HL-60/S4 treated with phorbol 12-myristate 13-acetate at 8.2 ng/mL for 4 days and 3 days (cell line): Measurements from ENCODE around the gene MRPL28.
"Not testable (repeated sequence)": the region's sequence is repeated elsewhere in the genome, so short reads cannot be mapped to it uniquely, and the experiment has no call there.

ENCODE experiments used
- in situ Hi-C: fragments of 300-500 bp; cut with MboI; formaldehyde crosslinking; loops from 2 replicates; pipeline ENCODE4 v1.15.0; 2022; ENCODE audit warnings: low sequenced_read_pairs

Gene MRPL28

DNA sequence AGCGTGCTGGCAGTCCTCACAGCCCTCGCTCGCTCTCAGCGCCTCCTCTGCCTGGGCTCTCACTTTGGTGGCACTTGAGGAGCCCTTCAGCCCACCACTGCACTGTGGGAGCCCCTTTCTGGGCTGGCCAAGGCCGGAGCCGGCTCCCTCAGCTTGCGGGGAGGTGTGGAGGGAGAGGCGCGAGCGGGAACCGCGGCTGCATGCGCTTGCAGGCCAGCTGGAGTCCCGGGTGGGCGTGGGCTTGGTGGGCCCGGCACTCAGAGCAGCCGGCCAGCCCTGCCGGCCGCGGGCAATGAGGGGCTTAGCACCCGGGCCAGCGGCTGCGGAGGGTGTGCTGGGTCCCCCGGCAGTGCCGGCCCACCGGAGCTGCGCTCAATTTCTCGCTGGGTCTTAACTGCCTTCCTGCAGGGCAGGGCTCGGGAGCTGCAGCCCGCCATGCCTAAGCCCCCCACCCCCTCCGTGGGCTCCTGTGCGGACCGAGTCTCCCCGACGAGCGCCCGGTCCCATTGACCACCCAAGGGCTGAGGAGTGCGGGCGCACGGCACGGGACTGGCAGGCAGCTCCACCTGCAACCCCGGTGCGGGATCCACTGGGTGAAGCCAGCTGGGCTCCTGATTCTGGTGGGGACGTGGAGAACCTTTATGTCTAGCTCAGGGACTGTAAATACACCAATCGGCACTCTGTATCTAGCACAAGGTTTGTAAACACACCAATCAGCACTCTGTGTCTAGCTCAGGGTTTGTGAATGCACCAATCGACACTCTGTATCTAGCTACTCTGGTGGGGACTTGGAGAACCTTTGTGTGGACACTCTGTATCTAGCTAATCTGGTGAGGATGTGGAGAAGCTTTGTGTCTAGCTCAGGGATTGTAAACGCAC, 29.0 kb downstream of the MRPL28 start:
- in situ Hi-C loops = not testable (repeated sequence)

DNA sequence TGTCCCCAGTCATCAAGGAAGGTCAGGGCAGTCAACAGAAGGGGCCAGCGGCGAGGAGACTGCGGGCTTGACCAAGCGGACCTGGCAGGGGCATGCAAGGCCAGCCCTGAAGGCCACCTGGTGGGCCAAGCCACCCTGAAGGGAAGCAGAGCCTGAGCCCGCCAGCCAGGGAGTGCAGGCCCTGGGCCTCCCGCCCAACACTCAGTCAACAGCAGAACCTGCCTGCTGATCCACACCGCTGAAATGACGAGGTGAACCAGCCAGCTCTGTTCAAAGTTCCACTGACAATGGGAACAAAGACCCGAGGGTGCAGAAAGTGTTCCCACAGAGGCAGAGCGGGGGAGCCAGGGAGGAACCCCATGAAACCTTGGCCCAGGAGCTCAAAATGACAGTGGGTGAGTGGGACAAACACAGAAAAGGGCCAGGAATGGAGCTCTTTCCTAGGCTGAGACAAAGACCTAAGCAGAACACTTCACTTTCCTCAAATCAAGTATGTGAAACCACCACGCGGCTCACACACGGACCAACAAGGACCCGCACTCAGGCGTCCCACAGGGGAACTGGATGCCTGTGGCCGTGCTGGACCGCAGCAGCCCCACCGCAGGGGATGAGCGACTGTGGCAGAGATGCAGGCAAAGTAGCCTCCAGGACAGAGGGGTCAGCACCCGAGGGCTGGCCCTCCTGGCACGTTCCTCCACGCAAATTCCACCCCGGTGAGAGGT, 29.8 kb downstream of the MRPL28 start:
- in situ Hi-C loops = no loop called here

- in situ Hi-C loops = no loop called here
Observed at GRCh38 chr16:339680-340079, 30.7 kb downstream of the MRPL28 start.

- in situ Hi-C loops = no loop called here
Observed at GRCh38 chr16:337975-338575, 32.3 kb downstream of the MRPL28 start.

GRCh38 chr16:337437-337836, 32.9 kb downstream of the MRPL28 start:
- in situ Hi-C loops = no loop called here

DNA sequence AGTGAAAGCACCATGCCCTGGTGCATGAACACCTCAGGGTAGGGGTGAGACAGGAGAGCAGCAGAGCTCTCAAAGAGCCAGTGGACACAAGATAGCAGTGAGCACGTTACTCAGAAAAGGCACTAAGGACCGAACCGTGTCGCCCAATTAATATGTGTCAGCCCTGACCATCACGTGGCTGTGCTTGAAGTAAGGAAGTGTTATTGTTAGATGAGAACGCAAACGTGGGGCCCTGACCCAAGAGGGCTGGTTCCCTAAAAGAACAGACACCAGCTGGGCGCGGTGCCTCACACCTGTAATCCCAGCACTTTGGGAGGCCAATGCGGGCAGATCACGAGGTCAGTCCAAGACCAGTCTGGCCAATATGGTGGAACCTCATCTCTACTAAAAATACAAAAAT, 34.1 kb downstream of the MRPL28 start:
- in situ Hi-C loops = no loop called here

DNA sequence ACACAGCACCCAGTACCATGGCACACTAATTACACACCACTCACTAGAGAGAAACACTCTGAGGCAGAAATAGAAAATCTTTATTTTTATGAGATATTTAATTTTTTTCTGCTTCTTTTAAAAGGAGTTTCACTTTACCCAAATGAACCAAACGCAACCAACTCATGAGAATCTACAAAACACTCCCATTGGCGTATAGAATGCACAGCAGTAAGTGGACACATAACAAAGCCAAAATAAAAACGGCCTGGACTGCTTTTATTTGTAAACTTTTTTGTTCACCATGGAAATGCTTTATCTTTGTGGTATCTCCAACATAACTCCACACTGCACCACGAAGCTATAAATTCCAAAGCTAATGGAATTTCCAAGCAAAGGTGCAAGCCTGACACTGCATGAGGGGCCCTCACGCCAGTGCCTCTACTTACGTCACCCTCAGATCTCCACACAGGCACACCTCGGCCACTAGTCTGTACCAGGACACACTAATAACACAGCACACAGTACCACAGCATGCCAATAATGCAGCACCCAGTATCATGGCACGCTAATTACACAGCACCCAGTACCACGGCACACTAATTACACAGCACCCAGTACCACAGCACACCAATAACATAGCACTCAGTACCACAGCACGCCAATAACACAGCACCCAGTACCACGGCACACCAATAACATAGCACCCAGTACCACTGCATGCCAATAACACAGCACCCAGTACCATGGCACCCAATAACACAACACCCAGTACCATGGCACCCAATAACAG, 35.3 kb downstream of the MRPL28 start:
- in situ Hi-C loops = not testable (repeated sequence)

DNA sequence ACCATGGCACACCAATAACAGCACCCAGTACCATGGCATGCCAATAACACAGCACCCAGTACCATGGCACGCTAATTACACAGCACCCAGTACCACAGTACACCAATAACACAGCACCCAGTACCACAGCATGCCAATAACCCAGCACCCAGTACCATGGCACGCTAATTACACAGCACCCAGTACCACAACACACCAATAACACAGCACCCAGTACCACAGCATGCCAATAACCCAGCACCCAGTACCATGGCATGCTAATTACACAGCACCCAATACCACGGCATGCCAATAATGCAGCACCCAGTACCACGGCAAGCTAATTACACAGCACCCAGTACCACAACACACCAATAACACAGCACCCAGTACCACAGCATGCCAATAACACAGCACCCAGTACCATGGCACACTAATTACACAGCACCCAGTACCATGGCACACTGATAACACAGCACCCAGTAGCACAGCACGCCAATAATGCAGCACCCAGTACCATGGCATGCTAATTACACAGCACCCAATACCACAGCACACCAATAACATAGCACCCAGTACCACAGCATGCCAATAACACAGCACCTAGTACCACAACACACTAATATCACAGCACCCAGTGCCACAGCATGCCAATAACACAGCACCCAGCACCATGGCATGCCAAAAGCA, 36.0 kb downstream of the MRPL28 start:
- in situ Hi-C loops = not testable (repeated sequence)

GRCh38 chr16:333406-334094, 36.8 kb downstream of the MRPL28 start:
- in situ Hi-C loops = no loop called here

DNA sequence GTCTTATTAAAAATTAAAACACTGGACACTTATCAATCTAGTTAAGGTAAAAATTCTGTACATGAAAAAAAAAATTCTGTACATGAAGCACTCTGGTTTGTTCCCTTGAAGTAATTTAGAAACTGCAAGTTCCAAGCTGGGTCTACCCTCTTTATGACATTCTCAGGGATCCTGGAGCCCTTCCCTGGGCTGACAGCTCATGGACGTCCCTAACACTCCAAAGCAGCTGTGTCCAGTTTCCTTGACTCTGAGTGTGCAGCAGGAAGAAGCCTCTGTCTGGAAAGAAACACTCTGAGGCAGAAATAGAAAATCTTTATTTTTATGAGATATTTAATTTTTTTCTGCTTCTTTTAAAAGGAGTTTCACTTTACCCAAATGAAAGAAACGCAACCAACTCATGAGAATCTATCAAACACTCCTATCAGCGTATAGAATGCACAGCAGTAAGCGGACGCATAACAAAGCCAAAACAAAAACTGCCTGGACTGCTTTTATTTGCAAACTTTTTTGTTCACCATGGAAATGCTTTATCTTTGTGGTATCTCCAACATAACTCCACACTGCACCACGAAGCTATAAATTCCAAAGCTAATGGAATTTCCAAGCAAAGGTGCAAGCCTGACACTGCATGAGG, 39.0 kb downstream of the MRPL28 start:
- in situ Hi-C loops = not testable (repeated sequence)

GRCh38 chr16:330741-331140, 39.6 kb downstream of the MRPL28 start:
- in situ Hi-C loops = no loop called here

DNA sequence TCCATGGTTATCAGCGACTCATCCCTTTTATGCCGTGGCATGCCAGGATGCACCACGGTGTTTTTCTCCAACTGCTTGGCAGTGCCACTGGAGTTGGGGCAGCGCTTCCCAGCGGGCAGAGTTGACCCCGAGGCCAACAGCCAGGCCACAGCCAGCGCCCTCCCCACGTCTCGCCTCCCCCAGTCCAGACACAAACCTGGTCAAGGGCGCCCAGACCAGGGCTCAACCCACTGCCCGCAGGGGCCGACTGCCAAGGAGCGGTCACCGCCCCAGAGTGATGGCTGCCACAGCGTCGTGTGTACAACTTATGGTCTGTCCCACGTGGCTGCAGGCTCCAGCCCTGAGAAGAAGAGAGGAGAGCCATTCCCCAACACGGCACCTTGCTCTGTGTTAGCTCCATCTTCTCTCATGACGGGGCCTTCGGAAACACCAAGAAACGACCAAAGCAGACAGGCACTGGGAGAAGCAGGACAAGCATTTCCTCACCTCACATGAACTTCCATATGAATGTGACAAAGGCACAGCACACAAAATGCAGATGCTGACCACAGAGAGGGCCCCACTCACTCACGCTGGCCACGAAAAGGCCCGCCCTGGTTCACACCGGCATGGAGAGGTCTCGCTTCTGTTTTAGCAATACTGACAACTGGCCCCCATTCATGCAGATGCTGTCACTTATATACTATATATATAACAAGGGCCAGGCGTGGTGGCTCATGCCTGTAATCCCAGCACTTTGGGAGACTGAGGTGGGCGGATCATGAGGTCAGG, 44.8 kb downstream of the MRPL28 start:
- in situ Hi-C loops = no loop called here

DNA sequence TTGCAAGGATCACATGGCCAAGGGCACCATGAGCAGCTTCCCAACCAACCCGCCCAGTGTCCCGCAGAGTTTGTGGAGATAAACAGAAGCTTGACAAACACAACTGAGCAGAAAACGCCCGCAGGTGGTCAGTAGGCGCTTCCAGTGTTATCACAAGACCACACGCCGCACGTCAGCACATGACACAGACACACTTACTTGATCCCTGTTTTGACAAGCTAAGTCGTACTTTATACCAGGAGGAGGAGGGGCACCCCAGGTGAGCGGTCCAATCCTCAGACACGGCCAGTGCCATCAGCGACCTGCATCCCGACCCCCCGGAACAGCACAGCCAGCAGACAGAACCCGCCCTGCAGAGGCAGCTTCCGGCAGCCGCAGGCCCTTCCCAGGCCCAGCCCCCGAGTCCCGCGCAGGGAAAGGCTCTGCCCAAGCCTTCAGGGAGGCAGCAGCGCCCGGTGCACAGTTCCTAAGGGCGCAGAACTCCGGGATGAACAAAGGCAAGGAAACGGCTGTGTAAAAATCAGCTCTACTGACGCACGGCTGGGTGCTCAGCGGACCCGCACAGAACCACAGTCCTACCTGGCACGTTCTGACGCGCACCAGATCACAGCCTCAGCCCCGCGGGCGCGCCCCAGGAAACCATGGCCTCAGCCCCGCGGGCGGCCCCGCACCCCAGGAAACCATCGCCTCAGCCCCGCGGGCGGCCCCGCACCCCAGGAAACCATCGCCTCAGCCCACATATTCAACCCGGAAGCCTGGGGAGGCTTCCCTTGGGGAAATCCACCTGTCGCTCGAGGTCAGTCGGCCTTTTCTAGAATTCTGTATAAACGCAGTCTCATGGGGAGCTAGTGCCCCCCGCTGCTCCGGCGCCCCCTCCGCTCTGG, 45.6 kb downstream of the MRPL28 start:
- in situ Hi-C loops = no loop called here

GRCh38 chr16:324201-324450, 46.2 kb downstream of the MRPL28 start:
- in situ Hi-C loops = no loop called here

GRCh38 chr16:322476-323143, 47.7 kb downstream of the MRPL28 start:
- in situ Hi-C loops = no loop called here

DNA sequence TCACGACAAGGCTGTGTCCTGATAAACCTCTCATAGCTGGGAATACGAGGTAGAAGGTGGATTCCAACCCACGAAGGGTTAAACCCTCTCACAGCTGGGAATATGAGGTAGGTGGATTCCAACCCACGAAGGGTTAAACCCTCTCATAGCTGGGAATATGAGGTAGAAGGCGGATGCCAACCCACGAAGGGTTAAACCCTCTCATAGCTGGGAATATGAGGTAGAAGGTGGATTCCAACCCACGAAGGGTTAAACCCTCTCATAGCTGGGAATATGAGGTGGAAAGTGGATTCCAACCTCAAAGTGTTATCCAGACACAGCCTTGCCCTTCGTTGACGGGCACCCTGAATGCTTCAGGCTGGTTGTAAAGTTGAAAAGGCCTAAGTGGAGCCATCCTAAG, 48.8 kb downstream of the MRPL28 start:
- in situ Hi-C loops = no loop called here

DNA sequence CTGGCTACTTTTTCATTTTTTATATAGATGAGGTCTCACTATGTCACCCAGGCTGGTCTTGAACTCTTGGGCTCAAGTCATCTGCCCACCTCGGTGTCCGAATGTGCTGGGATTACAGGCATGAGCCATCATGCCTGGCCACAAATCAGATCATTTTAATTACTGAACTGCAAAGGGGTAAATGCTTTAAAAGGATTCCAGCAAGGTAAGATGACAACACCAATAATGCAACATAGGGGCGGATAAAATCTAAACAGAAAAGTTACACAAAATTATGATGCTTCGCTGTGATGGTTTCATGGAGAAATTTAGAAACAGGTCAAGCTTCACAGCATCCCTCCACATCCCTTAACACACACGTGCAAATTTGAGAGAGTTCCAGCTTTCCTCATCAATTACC, 50.1 kb downstream of the MRPL28 start:
- in situ Hi-C loops = no loop called here

DNA sequence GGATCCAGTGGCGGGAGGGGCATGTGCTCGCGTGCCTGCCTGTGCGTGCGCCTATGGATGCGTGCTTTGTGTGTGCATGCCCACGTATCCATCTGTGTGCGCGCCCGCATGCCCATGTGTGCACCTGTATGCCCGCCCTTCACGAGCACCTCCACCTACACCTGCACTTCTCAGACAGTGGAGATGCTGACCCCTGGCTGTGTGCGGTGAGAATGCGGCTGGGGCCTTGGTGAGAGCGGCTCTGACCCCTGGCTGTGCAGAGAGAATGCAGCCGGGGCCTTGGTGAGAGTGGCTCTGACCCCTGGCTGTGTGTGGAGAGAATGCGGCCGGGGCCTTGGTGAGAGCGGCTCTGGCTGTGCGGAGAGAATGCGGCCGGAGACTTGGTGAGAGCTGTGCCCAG, 51.7 kb downstream of the MRPL28 start:
- in situ Hi-C loops = no loop called here
